MM.1S (cell line): ENCODE data around the gene FBXL20.
A peak's percentile ranks its signal among the peaks of the same experiment; 100 is the strongest.

Source experiments
- DNase-seq: peaks from one replicate; pipeline ENCODE4 v3.0.0-alpha.2; 2015
- H2AFZ ChIP-seq: fragments of 300-600 bp; sonication (generic); 2 replicates; pipeline ENCODE4 v1.6.0; 2016; ENCODE audit warnings: antibody characterized with exemption, low read length
- H3F3A ChIP-seq: fragments of 300-600 bp; sonication (generic); 2 replicates; pipeline ENCODE4 v1.6.1; 2016; ENCODE audit warnings: mild to moderate bottlenecking, antibody characterized with exemption, low read length, moderate library complexity, mixed read lengths; ENCODE audit not compliant: insufficient read depth
- H3K27ac ChIP-seq: fragments of 300-600 bp; sonication (generic); 2 replicates; pipeline ENCODE4 v1.5.1; 2016; ENCODE audit warnings: mild to moderate bottlenecking, low read length
- H3K27me3 ChIP-seq: fragments of 300-600 bp; sonication (generic); replicated peaks from 2 replicates; pipeline ENCODE4 v1.6.0; 2016; ENCODE audit warnings: low read length; ENCODE audit not compliant: insufficient read depth
- H3K36me3 ChIP-seq: fragments of 300-600 bp; sonication (generic); replicated peaks from 2 replicates; pipeline ENCODE4 v1.6.1; 2016; ENCODE audit warnings: mild to moderate bottlenecking, low read length, mixed read lengths; ENCODE audit not compliant: insufficient read depth
- H3K4me1 ChIP-seq: fragments of 300-600 bp; sonication (generic); 2 replicates; pipeline ENCODE4 v1.6.1; 2016; ENCODE audit warnings: low read length, mixed read lengths
- H3K4me2 ChIP-seq: fragments of 300-600 bp; sonication (generic); 2 replicates; pipeline ENCODE4 v1.6.0; 2016; ENCODE audit warnings: low read depth, low read length
- H3K4me3 ChIP-seq: fragments of 300-600 bp; sonication (generic); 2 replicates; pipeline ENCODE4 v1.5.1; 2016; ENCODE audit warnings: low read length, mixed read lengths
- H3K79me2 ChIP-seq: fragments of 300-600 bp; sonication (generic); 2 replicates; pipeline ENCODE4 v1.6.1; 2016; ENCODE audit warnings: mixed run types, low read length, mixed read lengths
- H3K9ac ChIP-seq: fragments of 300-600 bp; sonication (generic); 2 replicates; pipeline ENCODE4 v1.6.1; 2016; ENCODE audit warnings: low read length, mixed read lengths
- H3K9me2 ChIP-seq: fragments of 300-600 bp; sonication (generic); replicated peaks from 2 replicates; pipeline ENCODE4 v1.6.1; 2016; ENCODE audit warnings: mild to moderate bottlenecking, low read length, mixed read lengths; ENCODE audit not compliant: insufficient read depth
- H3K9me3 ChIP-seq: fragments of 300-600 bp; sonication (generic); replicated peaks from 2 replicates; pipeline ENCODE4 v1.6.1; 2016; ENCODE audit warnings: mild to moderate bottlenecking, low read length, mixed read lengths; ENCODE audit not compliant: insufficient read depth
- H4K20me1 ChIP-seq: fragments of 300-600 bp; sonication (generic); 2 replicates; pipeline ENCODE4 v1.6.1; 2016; ENCODE audit warnings: mild to moderate bottlenecking, low read length, moderate library complexity, mixed read lengths; ENCODE audit not compliant: insufficient read depth
- CTCF ChIP-seq: fragments of 300-600 bp; sonication (generic); IDR thresholded peaks from 2 replicates; pipeline ENCODE4 v1.5.1; 2016; ENCODE audit warnings: antibody characterized with exemption, low read length, mixed read lengths
- EZH2 ChIP-seq: fragments of 300-600 bp; sonication (generic); optimal IDR thresholded peaks from 2 replicates; pipeline ENCODE3; 2017; ENCODE audit warnings: low read depth, mild to moderate bottlenecking, antibody characterized with exemption, low read length, mixed read lengths
- EZH2phosphoT487 ChIP-seq: fragments of 300-600 bp; sonication (generic); IDR thresholded peaks from 2 replicates; pipeline ENCODE4 v1.6.1; 2018; ENCODE audit warnings: antibody characterized with exemption, low read length

Gene FBXL20

DNA sequence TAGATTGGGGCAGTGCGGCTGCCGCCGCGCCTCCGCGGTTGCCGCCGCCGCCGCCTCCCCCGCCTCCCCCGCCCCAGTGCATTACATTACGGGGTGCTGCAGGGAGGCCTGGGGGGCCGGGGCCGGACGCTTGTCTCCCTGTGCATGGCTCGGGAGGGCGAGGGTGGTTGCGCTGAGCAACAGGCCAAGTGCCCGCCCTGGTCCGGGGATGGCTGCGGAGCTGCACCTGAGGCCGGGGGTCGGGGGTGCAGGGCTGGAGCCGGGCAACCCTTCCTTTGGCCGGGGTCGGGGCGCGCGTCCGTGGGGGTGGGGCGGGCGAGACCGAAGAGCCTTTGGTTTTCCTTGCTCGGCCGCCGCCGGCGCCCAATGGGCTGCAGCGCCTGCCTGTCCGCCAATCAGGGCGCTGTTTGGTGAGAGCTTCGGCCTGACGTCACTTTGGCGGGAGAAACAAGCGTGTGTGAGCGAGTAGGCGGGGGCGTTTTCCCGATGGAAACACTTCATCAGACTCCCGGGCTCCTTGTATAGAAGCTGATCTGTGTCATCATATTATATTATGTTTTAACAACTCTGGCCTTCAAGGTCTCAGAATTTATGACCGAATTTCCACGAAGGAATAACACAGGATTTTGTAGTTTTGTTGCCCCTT lies 941 bp upstream of the FBXL20 start:
- H2AFZ ChIP-seq: peak overlapping the region; percentile 90
- H3K9me2 ChIP-seq: no peaks in the 10 kb centered on the region
- peak overlapping the region; percentile 64; the same call in 1 of the 2 replicates for H3K4me2 ChIP-seq
- DNase-seq: peak; percentile 96
- no peaks in the 10 kb centered on the region; the same call in none of the 2 replicates for H3K36me3 ChIP-seq
- peak overlapping the region; percentile 71 for H3K9ac ChIP-seq
- H3K4me1 ChIP-seq: peaks cover 9% of the 10 kb centered on the region; the same call in 1 of the 2 replicates
- no peak for TF ChIP-seq EZH2phosphoT487
- TF ChIP-seq EZH2: no peak
- no peak for TF ChIP-seq CTCF
- peaks cover 38% of the 10 kb centered on the region for H3K79me2 ChIP-seq
- H3K27me3 ChIP-seq: no peaks in the 10 kb centered on the region
- H3K9me3 ChIP-seq: no peaks in the 10 kb centered on the region
- peak overlapping the region; percentile 97 for H3K4me3 ChIP-seq
- peaks cover 8% of the 10 kb centered on the region for H3F3A ChIP-seq
- H3K27ac ChIP-seq: peak overlapping the region; percentile 51; the same call in 1 of the 2 replicates
- no peaks in the 10 kb centered on the region for H4K20me1 ChIP-seq

- no peak for DNase-seq
- no peaks in the 10 kb centered on the region; the same call in 1 of the 2 replicates for H3K36me3 ChIP-seq
- H3K27ac ChIP-seq: peak overlapping the region; percentile 45; the same call in 1 of the 2 replicates
- H3K4me1 ChIP-seq: peaks cover 9% of the 10 kb centered on the region; the same call in 1 of the 2 replicates
- H3K27me3 ChIP-seq: no peaks in the 10 kb centered on the region
- peaks cover 5% of the 10 kb centered on the region for H3F3A ChIP-seq
- peak overlapping the region; percentile 94 for H2AFZ ChIP-seq
- no peaks in the 10 kb centered on the region for H3K9me2 ChIP-seq
- peak overlapping the region; percentile 91 for H3K4me2 ChIP-seq
- peak overlapping the region; percentile 97 for H3K4me3 ChIP-seq
- peak overlapping the region; percentile 87 for H3K9ac ChIP-seq
- H3K9me3 ChIP-seq: no peaks in the 10 kb centered on the region
- no peak for TF ChIP-seq EZH2phosphoT487
- no peak for TF ChIP-seq EZH2
- no peak for TF ChIP-seq CTCF
- H4K20me1 ChIP-seq: no peaks in the 10 kb centered on the region
- H3K79me2 ChIP-seq: peaks cover 44% of the 10 kb centered on the region
Observed at GRCh38 chr17:39400547-39401411, 647 bp downstream of the FBXL20 start.

- Histone ChIP-seq H3F3A (peaks cover 5% of the 10 kb centered on the region), H3K36me3 (no peaks in the 10 kb centered on the region; the same call in 1 of the 2 replicates), H3K27ac (no peak overlapping the region), H3K4me1 (peaks cover 9% of the 10 kb centered on the region; the same call in 1 of the 2 replicates), H3K4me2 (peak overlapping the region; percentile 91; the same call in 1 of the 2 replicates), H2AFZ (no peak overlapping the region), H3K9me3 (no peaks in the 10 kb centered on the region), H3K79me2 (peaks cover 51% of the 10 kb centered on the region), H3K9ac (no peak overlapping the region), H4K20me1 (no peaks in the 10 kb centered on the region), H3K27me3 (no peaks in the 10 kb centered on the region), H3K4me3 (peak overlapping the region; percentile 97; the same call in 1 of the 2 replicates), H3K9me2 (no peaks in the 10 kb centered on the region)
- DNase-seq: no peak
- TF ChIP-seq EZH2 (no peak), CTCF (no peak), EZH2phosphoT487 (no peak)
Observed at GRCh38 chr17:39399791-39400190, 1.6 kb downstream of the FBXL20 start.
